Posterior vena cava (tissue), 2 donors: Measurements from ENCODE around the gene NCK2. TPM values are rescaled to one million over a fixed set of nuclear protein-coding genes. Genes with fewer than 3 reads are reported as not detected.

Experiments used
- DNase-seq: peaks from one replicate; pipeline ENCODE4 v3.0.0-alpha.2; 2020; ENCODE audit warnings: low spot score
- intact Hi-C, 2 donors: fragments of 100-400 bp; cut with DNase I; formaldehyde crosslinking; loops; one replicate each; pipeline versions ENCODE4 v1.14.1 to v1.14.2; 2022 to 2023
- total RNA-seq, 2 donors: library from RNA; stranded (reverse); fragmentation: NEBNext Ultra II Directional; extraction: Animal tissue kit (Norgen Biotek cat#: 25700); gene quantifications; one replicate each; pipeline ENCODE4 v1.2.1, GENCODE V29; 2021
- donor health status: DM: yes; HTN: yes; CAD: no.
- donor health status: DM: yes; HTN: yes; CAD: no.

NCK2 gene
- total RNA-seq, 2 donors from 2014 or later: 32.8 to 42.6 TPM

DNA sequence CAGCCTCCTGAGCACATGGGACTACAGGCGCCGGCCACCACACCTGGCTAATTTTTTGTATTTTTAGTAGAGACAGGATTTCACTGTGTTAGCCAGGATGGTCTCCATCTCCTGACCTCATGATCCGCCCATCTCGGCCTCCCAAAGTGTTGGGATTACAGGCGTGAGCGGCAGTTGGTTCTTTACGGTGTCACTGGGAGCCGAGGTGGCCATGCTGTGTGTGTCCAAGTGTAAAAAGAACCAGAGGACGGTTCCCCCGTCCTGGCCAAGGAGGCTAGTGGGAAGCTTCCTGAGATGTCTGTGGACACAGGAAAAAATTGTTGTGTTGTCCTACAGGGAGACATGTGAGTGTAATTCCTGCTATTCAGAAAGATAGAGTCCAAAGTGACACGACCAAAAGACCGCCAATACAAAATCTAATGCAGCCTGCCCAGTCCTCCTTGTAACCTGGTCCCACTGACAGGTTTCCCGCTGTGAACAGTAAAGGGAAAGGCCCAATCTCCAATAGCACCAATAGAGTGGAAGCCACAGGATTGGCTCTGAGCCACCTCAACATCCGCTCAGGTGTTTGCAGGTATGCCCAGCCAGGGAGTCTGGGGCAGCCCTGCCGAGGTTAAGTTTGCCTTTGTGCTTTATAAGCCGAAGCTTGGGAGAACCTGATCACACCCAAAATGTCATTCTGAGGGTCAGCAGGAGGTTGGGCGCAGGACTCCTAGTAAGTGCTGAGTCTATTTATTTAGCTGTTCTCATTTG, 40.6 kb downstream of the NCK2 start:
- DNase-seq: no peak
- intact Hi-C loops: no loop called here

DNA sequence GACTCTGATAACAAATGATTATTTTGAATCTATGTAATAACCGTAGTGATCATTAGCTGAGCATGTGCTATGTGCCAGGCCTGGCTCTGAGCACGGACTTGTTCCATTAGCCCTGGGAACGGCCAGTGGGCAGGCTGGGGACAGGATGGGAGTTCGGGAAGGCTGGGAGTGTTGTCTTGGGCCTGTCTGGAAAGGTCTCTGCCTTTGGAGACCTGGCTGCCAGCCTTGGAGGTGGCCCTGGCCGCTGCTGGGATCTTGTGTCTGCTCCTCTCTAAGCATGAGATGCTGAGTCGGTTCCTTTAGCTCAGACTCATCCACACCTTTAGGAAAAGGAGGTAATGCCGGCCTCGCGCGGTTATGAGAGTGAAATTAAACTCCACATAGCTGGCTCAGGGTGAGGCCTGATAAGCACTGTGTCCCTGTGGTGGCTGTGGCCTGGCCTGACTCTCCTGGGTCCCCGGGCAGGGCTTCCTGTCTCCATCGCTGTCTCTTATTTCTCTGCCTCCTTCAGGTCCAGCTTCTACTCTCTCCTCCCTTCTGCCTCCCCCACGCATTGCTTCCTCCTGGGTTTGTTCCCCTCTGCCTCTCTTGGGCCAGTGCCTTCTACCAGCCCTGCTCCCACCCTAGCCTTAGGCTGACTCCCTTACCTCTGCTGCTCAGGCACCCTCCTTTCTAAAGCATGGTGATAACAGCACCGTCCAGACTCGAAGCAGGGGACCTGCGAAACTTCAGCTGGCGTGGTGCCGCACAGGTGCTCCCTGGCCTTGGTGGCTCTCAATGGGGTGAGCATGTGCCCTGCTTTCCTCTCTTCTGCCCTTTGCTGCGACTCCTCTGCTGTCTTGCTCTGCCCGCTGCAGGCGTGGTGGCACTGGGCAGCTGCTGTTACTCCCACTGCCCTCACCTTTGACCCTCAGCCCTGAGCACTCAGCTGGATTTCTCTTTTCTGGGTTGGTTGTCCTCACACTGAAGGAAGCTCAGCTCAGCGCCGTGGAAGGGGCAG, 41.8 kb downstream of the NCK2 start:
- no peak for DNase-seq
- intact Hi-C loops: no loop called here

DNA sequence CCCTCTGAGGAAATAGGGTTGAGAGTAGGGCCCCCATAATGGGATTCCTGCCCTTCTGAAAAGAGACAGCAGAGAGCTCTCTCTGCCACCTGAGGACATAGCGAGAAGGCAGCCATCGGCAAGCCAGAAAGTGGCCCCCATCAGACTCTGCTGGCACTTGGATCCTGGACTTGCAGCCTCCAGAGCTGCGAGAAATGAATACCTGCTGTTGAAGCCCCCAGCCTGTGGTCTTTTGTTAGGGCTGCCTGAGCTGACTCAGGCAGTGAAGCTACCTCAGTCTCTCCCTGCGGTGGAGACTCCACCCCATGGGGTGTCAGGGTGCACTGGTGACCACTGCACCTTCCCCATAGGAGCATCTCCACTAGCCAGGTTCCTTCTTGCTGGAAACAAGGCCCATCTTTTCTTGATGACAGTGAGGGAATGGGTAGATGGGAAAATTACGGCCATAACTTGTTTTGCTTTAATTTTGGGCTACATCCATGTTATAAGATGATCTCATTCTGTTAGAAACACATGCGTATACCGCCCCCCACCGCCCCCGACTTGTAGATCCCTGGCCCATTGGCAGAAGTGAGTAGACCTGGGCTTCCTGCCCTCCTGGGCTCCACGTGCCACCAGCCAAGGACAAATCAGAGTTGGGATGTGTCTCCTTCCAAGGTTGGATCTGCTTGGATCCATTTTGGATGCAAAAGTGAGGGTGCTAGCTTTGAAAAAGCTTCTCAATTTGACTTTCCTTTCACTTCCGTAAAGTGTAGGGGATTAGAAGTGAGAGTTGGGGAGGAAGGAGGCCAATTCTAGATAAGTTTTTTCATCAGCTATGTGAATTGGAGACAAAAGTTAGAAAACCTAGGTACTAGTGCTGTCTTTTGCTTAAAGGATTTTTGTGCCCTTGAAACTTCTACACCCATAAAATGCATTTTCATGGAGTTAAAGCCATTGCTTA, 42.9 kb downstream of the NCK2 start:
- intact Hi-C loops: no loop called here
- DNase-seq: no peak

DNA sequence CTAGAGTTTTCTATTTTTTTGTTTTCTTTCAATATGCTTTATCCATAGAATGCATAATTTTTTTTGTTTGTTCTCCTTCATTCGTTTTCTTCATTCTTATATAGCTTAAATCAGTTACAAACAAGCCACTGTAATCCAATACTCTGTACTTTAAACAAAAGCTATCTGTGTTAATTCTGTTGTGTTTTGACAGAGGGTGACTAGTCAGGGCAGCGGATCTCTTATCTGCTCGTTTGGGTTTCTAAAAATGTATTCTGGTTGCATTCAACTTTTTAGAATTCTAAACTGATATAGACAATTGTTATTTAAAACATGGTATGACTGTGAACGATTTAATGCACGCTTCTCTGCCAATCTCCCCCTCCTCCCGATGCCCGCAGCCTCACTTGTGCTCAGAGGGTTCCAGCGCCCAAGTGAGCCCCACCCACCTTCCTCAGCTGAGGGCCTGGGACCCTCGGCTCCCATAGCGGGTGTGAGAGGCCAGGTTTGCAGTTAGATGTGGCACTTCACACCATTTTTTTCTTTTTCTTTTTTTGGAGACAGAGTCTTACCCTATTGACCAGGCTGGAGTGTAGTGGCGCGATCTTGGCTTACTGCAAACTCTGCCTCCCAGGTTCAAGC, 44.1 kb downstream of the NCK2 start:
- no peak for DNase-seq
- intact Hi-C loops: loop anchor here in 1 of 2 donors (1.0 kb wide), 1 partner anchor 48 kb away; no protein-coding TSS in a partner anchor

DNA sequence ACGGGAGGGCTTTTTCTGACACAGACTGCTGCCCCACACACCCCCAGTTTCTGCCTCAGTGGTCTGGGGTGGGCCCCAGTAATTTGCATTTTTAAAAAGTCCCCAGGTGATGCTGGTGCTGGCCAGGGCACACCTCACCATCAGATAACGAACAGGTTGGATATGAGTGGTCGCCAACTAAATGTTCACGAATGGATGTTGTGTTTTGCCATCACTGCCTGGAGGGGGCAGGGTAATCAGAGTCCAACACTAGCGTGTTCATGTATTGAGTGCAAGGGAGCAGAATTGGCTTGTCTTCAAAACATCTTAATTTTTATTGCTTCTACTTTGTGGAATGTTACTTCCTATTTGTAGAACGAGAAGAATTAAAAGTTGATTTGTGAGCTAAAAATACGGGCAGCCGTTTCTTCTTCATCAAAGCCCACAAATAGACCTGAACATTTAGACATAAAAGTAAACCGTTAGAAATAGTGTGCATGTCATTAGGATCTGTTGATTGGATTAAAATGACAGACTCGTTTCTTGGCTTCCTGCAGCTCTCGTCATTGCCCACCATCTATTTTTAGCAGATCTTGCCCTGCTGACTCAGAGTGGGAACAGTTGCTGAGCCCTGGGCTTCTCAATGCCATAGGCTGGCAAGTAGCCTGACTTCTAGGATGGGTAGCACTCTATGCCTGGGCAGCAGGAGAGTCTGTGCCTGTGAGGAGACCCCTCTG, 45.2 kb downstream of the NCK2 start:
- intact Hi-C loops: loop anchor here in 1 of 2 donors (1.0 kb wide), 1 partner anchor 46 kb away; no protein-coding TSS in a partner anchor
- DNase-seq: no peak

DNA sequence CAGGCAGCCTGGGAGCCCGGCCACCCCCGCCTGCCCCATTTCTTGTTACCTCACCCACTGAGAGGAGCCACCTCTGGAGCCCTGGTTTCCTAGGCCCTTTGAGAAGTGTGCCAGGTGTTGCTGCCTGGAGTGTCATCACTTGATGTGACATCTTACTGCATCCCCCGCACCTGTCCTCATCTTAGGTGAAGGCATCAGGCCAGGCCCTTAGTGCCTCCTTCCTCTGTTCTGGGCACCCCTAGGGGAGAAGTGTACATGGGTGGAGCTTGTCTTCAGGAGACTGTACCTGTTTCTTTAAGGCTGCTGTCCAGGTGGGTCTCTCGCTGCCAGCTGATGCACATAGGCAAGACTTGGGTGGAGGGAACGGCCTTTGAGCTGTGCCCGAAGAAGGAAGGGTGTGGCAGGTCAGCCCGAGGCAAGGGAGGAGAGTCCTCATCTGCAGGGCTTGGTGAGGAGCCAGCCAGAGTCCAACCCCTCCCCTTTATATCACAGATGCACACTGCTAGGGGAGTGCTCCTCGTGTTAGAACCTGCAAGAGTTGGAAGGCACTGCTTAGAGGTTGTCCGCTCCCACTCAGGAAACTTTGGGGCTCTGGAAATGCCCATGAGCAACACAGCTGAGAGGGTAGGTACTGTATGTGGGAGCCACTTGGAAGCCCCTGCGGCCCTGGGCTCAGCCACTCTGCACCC, 45.9 kb downstream of the NCK2 start:
- no peak for DNase-seq

DNA sequence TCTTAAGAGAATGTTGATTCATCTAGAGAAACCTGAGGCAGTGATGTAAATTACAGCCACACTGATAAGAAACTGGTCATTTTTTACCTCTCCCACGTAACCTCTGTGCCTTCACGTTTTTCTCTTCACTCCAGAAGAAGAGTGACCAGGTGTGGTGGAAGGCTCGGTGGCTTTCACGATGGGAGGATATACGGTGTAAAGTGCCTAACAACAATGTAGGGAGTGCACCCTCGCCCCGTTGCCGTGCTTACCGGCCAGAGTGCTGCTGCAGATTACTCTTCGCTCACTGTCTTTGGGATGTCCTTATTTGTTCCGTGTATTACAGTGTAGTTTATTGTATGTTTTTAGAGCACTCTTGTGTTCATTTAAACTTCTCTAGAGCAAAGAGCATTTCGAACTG, 46.5 kb downstream of the NCK2 start:
- no peak for DNase-seq
- intact Hi-C loops: loop anchor here in 1 of 2 donors (1.0 kb wide), 1 partner anchor 40 kb away; no protein-coding TSS in a partner anchor

More for the DNA sequence above, 45.9 kb downstream of the NCK2 start:
- intact Hi-C loops: loop anchor here in 1 of 2 donors (1.0 kb wide), 1 partner anchor 39 kb away; no protein-coding TSS in a partner anchor

DNA sequence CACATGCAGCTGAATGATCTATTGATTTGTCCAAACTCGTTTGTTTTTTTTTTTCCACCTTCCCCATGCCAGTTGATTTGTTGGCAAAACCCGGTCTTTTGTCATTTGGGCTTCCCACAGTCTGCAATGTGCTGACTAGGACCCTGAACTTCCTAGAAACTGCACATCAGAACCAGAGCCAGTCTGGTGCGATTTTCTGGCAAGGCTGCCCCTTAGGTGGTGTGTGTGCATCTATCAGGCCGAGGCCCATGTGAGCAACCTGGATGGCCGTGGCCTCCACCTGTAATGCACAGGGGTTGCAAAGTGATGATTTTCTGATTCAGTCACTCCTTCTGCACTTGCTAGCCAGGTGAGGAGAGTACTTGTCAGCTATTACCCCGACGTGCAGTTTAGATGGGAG, 47.8 kb downstream of the NCK2 start:
- DNase-seq: no peak
- intact Hi-C loops: no loop called here

DNA sequence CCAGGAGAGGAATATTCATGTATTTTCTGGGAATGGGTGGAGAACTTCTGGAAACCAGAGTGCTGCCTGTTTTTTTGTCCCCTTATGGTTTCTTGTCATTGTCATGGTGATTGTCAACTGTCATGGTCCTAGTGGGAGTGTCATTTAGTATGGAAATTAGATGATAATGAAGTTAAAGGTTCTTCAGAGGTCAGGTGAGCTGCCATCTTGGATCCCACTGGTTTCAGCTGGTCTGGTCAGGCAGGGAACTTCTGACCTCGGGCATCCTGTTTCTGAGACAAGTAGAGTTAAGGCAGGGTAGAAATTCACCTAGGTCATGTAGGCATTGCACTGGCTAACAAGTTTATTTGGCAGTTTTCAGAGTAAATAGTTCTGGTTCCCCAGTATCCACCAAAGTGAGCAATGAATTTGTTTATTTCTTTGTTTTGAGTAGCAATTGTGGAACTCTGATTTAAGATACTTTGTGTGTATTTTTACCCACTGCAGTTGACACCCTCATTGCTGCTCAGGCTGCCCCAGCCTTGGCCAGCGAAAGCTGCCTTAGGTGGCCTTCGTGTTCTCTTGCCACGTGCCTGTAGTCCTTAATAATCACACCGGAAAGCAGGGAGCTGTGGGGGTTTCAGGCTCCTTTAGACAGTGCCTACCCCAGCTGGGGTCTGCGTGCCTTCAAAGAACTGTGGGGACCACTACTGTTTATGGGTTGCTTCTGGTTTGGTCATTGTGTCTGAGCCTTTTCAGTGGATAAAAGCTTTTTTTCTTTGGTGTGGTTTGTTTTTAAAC, 48.7 kb downstream of the NCK2 start:
- intact Hi-C loops: no loop called here
- no peak for DNase-seq

DNA sequence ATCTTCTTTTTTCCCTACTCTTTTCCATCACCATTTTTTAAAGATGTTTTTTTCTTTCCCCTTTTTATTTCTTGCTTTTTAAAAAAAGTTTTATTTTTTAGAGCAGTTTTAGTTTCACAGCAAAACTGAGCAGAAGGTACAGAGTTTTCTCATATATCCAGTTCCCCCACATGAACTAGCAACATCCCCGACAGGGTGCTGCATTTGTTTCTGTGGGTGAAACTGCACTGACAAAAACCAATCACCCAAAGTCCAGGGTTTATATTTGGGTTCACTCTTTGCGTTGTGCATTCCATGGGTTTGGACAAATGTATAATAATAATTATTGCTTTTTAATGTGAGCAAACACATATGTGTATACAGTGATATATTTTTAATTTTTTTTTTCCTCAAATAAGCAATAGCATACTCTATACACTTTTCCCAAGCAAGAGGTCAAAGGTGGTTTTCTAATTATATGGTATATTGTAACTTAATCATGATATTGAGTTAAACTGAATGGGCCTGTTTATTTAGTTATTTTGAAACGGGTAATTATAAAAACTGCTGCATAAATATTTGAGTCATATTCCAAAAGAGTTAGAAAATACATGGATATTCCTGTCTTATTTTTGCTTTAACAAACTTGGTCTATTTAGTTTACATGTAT, 50.3 kb downstream of the NCK2 start:
- intact Hi-C loops: no loop called here
- DNase-seq: no peak

DNA sequence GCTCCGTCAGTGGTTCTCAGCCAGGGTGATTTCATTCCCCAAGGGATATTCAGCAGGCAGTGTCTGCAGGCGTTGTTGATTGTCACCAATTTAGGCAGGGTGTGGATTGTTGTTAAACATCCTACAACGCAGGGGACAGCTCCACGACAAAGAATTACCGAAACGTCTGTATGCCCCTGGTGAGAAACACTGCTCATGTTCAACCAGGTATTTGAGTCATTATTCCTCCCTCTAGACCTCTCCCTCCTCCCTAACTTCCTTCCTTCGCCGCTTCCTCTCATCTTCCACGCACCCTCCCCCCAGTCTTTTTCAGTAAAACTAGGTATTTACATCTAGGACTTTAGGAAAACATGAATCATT, 50.8 kb downstream of the NCK2 start:
- intact Hi-C loops: no loop called here

DNA sequence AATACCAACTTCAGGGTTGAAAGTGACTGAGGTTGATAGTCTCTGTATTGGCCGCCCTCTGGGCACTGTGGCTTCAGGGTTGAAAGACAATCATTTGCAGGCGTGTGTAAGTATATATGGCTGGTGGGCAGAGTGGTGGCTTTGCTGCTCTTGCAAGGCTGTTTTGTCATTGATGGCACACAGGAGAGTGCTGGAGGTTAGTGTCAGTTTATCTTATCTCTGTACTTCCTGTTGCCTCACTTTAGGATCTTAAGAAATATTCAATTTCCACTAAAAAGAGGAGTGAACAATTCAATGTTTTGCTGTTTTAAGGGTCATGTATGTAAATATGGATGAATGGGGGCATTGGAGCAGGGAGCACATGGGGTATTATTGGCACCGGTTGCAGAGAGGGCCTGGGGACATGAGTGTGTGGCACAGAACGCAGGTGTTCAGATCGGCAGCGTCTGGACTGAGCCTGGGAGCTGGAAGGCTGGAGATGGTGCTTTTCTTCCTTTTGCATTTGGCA, 51.5 kb downstream of the NCK2 start:
- intact Hi-C loops: no loop called here
- no peak for DNase-seq

More for the DNA sequence above, 50.8 kb downstream of the NCK2 start:
- DNase-seq: no peak

DNA sequence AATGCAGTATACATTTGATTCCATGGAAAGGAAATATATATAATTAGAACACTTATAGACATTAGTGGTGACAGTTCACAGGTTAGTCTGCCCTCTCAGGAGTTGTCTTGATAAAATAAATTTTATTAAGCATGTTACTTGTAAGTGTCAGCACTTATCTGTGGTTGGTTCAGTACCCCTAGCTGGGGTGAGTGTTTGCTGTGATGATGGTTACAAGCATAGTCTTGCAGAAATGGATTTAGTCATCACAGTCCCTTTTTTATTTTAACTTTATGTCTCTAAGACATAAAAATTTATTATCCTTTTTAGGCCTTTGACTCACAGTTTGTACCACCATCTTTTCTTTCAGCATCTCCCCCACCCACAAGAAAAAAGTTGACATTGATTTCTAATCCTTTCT, 52.1 kb downstream of the NCK2 start:
- DNase-seq: no peak
- intact Hi-C loops: no loop called here

DNA sequence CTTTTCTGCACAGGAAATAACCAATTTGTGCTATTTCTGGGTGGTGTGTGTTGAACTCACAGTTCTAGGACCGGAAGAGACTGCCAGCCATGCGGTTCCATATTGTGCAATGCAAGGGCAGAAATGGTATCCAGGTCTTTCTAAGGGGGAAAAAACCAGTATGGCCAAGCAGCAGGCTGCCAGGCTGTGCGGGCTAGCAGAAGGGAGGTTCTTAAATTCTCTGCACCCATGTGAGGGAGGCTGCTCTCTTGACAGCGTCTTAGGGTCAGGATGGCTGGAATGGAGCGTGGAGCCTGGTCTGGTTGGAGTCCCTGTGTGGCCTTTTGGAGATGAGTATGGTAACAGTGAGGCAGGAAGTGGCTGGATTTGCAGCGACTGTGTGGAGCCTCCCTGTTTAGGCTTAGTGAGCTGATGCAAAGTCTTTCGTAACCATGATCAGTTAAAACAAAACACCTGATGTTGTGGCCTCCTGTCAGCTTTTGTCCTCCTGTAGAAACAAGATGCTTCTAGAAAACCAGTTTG, 52.6 kb downstream of the NCK2 start:
- intact Hi-C loops: no loop called here
- DNase-seq: no peak

DNA sequence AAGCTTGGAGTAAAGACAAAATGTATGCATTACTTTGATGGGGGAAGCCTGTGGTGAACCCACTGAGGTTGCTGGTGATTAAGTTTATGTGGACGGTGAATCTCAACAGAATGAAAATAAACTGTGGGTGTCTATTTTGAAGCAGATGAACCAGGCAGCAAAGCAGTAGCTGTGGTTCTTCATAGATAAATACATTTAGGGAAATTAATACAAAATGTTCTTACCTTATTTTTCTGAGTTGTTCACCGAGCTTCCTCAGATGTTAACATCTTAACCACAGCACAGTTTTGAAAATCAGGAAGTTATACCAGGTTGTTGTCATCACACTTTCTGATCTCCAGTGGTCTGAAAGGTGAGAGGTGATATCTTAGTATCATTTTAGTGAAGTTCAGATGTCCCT, 53.9 kb downstream of the NCK2 start:
- intact Hi-C loops: no loop called here
- no peak for DNase-seq
